Smooth muscle cell of the brain vasculature (primary cell): Measurements from ENCODE around the gene WAC.

Source experiments
- DNase-seq: peaks from one replicate; pipeline ENCODE4 v3.0.0-alpha.2; 2012; ENCODE audit warnings: low read depth, low spot score

Gene WAC

DNA sequence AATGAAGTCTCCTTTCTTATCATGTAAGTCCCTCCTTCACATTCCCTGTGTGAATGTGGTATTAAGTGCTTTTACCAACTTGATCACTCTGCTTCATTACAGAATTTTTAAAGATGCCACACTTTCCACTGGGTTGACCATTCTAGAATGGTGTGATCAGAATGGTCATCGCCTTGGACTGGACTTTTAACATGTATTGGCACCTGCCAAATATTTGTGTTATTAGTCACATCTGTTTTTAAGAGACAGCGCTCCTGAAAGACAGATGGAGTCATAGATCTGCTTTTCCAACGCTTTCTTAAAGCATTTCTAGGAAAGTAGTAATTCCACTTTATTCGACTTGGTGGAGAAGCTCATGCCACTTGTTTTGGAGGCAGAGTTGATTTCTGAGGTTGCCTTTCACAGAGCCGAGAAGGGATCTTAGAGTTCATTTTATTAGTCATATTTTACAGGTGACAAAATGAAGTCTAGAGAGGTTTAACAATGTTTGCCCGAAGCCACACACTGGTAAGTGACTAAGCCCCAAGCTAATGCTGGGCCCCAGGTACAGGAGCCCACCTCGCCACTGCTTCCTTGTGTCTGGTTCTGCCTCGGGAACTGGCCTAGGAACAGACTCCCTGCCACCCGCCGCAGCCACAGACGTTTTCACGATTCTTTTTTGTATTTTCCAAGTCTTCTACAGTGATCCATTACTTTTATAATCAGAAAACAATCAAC is 134.0 kb downstream of the WAC start:
- DNase-seq: no peak

- no peak for DNase-seq
Observed at GRCh38 chr10:28668363-28669226, 135.7 kb downstream of the WAC start.

- no peak for DNase-seq
Observed at GRCh38 chr10:28669227-28670173, 136.6 kb downstream of the WAC start.
